Sciatic nerve (tissue), 2 donors: ENCODE results near the gene DHX32. TPM values are rescaled to one million over a fixed set of nuclear protein-coding genes. Genes with fewer than 3 reads are reported as not detected.
"Not testable (repeated sequence)": the region's sequence is repeated elsewhere in the genome, so short reads cannot be mapped to it uniquely, and the experiment has no call there.

Source experiments
- ATAC-seq: fragments of 200-7000 bp; cut with Tn5 transposase; one replicate; pipeline ENCODE4 v1.9.1; 2020; ENCODE audit warnings: mild to moderate bottlenecking, moderate library complexity
- DNase-seq: peaks from one replicate; pipeline ENCODE4 v3.0.0-alpha.2; 2020; ENCODE audit warnings: low spot score
- intact Hi-C: fragments of 100-400 bp; cut with DNase I; formaldehyde crosslinking; loops from one replicate; pipeline ENCODE4 v1.14.2; 2022
- total RNA-seq: library from RNA; stranded (reverse); fragmentation: NEBNext Ultra II Directional; extraction: Animal tissue kit (Norgen Biotek cat#: 25700); gene quantifications from one replicate; pipeline ENCODE4 v1.2.1, GENCODE V29; 2021
- donor health status: DM: no; HTN: no; CAD: no.
- donor health status: DM: no; HTN: no; CAD: no.

Gene DHX32
- total RNA-seq, 1 donor from 2014 or later, result 20.8 TPM

DNA sequence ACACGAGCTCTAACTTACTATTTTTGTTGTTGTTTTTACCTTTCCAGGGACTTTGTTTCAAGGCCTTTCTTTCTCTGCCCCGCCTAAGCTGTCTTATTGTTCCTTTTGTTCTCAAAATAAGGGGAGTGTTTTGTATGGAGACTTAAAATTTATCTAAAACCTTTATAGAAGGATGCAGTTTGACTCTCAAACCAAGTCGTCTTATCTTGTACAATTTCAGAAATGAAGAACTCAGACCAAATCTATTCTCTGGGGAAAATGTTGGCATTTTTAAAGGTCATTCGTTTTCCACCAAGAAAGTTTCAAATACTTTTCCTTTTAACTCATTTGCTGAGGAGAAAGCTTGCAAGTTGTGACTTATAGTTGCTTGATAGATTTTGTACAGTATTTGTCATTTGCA, 16.2 kb upstream of the DHX32 start:
- intact Hi-C loops, ATAC-seq, DNase-seq: not testable (repeated sequence)

DNA sequence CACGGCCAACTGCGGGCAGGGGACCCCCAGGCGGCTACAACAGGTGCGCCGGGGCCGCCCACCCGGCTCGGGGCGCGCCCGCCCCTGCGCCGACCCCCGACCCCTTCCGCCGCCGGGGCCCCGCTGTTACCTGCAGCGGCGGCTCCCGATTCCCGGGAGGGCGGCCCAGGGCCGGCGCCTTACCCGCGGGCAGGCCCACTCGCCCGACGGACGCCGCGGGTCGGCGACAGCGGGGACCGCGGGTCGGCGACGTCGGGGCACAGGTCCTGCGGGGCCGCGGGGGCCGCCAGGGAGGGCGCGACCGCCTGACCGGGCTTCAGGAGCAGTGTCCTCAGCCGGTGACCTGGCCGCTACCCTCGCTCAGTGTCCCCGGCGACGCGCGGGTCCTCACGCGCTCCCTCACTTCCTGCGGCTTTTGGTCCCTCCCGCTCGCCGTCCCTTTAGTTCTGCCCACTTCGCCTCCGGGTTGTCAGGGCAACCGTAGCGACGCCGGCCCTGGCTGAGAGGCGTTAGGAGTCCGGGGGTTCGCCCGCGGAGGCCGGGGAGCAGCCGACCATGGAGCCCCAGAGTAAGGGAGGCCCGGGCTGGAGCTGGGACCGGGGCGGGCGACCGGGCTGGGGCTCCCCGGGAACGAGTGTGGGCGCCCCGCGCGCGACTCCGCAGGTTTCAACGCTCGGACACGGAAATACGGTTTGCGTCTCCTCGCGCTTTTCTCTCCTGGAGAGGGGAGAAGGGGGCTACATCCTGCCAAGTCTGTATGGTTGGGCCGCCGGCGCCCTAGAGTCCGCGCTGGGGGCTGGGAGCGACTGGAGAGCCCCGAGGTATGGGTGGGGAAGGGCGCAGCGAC, 15.2 kb upstream of the DHX32 start, which contains the start of gene FANK1:
Gene FANK1, plus strand, starts transcription at position 477 of the 847 bp plus-strand sequence. Its CDS starts 79 bp downstream, at position 556.
- intact Hi-C loops, result not testable (repeated sequence)
- peak; percentile 95 for DNase-seq
- ATAC-seq, result peak; percentile 94

DNA sequence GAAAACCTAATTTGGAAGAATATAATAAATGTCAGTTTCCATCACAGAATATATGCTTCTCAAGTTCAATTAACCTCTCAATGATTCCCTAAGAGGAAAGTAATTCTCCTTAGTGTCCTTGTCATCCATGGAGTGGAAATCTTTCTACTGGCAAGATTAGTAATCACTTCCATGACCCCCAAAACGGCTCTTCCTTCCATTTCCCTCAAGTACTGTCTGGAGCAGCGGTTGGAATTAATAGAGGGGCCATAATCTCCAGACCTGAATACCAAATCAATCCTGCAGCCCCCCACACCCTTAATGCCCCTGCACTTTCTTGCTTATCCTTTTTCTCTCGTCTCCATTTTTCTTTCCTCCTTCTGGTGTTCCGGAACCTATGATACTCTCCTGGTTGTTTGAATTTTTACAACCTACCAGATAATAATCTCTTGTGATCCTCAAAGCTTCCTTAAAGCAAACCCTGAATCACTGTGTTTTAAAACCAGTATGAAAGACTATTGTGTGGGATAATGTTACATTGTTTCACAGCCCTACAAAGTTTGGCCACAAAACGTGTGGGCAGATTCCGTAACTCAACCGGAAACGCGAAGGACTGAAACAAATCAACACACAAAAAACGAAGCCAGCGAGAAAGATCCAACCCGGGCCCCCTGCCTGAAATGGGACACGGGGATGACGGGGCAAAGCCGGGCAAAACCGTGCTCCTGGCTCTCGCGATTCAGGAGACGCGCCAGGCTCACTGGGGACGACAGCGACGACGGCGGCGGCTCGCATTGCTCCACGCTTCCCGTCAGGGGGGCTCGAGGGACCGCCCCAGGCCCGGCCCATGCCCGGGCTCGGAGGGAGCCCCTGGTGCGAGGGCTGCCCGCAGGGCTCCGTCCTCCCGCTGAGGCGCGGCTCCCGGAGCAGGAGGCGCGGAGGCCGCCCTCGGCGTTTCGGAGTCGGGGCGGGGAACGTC, 14.3 kb upstream of the DHX32 start:
- intact Hi-C loops, result not testable (repeated sequence)
- ATAC-seq (peak; percentile 81), DNase-seq (peak; percentile 71)

DNA sequence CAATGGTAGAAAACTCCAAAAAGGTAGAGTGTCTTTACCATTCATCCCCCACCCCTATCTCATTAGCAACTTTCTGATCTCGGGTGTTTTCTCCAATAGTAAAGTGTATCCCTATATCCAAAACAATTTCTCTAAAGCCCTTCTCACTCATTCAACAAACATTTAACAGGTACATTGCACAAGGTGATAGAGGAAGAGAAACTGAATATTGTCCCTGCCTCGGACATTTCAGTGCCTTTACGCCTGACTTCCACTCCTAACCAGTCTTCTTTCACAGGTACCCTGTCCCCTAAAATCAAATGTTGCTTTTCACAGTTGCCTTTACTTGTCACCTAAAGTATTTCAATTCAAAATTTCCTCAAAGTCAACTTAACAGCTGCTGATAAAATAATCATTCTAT, 13.1 kb upstream of the DHX32 start:
- ATAC-seq, intact Hi-C loops, DNase-seq: not testable (repeated sequence)

DNA sequence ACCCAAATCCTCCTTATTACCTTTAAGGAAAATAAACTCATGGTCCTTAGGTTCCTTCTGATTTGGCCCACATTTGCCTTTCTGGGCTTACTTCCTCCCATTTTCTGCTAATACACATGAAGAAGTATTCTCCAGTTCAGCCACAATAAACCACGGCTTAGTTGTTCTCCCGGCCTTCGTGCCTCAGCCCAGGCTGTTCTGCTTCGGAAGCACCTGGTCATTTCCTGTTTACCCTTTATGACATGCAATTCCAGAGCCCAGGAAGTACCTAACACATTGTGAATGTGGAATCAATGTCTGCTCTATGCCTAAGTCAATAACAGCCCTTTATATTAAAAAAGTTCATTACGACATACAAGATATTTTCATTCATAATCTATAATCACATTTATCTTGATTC, 11.3 kb upstream of the DHX32 start:
- DNase-seq, intact Hi-C loops, ATAC-seq: not testable (repeated sequence)

GRCh38 chr10:125889441-125889840, 8.3 kb upstream of the DHX32 start:
- ATAC-seq, intact Hi-C loops, DNase-seq: not testable (repeated sequence)

DNA sequence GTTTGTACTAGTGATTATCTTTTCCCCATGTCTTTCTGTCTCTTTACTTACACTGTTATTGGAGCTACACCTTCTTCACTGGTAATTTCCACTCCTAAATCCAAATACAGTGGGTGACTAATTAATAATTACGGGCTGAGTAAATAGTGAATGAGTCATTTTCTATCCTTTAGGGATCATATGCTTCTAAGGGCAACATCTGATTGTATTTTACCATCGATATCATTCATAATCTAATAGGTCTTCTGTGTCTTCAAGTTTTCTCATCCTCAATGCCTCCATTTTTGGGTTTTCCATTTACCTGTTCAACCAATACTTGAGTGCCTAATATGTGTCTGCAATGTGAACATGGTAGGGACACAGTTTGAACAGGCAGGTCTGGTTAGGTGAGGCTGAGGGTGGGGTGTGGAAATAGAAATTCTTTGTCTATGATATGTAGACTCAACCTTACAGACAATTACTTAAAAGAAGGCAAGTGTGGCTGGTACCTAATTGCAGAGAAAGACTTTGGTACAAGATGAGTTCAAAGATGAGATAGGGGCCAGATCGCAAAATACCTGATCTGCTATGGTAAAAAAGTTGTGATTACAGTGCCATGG, 5.9 kb upstream of the DHX32 start:
- no peak for ATAC-seq
- DNase-seq, result no peak
- intact Hi-C loops, result no loop called here

DNA sequence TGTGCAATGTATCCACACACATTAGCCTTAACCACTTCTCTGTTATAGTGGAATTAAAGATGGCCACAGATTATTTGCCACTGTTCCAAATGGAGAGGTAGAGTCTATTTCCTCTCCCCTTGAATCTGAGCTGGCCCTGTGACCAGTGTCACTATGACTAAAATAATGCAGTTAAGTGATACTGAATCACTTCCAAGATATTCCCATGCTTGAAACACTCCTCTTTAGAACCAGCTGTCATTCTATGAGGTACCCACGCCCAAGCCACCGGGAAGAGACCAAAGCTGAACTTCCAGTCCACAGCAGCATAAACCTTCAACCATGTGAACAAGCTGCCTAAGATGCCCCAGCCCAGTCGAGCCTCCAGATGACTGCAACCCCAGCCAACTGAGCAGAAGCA, 2.1 kb upstream of the DHX32 start:
- no peak for ATAC-seq
- intact Hi-C loops, result no loop called here

DNA sequence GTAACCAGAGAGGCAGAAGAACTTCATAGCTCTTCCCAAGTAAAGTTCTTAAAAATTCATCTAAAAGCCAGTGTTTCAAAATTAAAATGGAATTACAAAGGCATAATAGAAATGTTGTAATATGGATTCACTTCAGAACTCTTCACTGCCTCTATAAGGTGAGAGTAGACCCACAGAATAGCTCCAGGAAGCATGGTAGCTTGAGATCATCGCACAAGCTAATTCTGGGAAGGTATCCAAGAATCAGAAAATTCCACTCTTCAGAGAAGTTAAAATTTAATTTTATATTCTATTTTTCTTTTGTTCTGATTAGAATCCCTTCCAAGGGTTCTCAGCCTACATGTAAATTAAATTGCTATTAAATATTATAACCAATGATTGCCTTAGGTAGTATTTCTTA, 1.5 kb upstream of the DHX32 start:
- DNase-seq, result no peak
- no peak for ATAC-seq
- intact Hi-C loops, result no loop called here

More for the DNA sequence above, 2.1 kb upstream of the DHX32 start:
- no peak for DNase-seq

GRCh38 chr10:125880719-125881118, 373 bp downstream of the DHX32 start:
- DNase-seq (no peak), ATAC-seq (no peak)
- intact Hi-C loops, result no loop called here

GRCh38 chr10:125878957-125879835, 1.9 kb downstream of the DHX32 start:
- no peak for DNase-seq
- ATAC-seq, result no peak

GRCh38 chr10:125871338-125871737, 9.8 kb downstream of the DHX32 start:
- ATAC-seq (no peak), DNase-seq (no peak)
- intact Hi-C loops, result no loop called here

More at GRCh38 chr10:125878957-125879835, 1.9 kb downstream of the DHX32 start:
- intact Hi-C loops, result no loop called here

- intact Hi-C loops, result no loop called here
- DNase-seq (no peak), ATAC-seq (no peak)
Measured at GRCh38 chr10:125868372-125868975, 12.6 kb downstream of the DHX32 start.

- ATAC-seq (no peak), DNase-seq (no peak)
- intact Hi-C loops, result no loop called here
Measured at GRCh38 chr10:125866421-125867029, 14.6 kb downstream of the DHX32 start.

DNA sequence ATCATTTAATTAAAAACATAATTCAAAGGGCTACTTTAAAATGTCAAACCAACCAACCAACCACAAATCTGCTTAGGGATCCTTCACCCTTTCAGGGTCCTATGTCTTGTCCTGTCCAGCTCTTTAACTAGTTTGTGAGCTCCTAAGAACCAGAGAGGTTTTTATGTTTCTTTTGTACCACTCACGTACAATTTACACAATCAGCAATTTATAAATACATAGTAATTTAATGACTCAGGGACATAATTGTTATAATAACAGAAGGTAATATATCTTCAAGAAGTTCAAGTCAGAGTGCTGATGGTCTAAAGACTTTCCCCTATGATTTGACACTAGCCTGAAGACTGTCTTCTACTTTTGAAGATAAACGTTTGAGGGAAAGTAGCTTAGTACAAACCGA, 16.0 kb downstream of the DHX32 start:
- DNase-seq (no peak), ATAC-seq (no peak)
- intact Hi-C loops, result no loop called here

DNA sequence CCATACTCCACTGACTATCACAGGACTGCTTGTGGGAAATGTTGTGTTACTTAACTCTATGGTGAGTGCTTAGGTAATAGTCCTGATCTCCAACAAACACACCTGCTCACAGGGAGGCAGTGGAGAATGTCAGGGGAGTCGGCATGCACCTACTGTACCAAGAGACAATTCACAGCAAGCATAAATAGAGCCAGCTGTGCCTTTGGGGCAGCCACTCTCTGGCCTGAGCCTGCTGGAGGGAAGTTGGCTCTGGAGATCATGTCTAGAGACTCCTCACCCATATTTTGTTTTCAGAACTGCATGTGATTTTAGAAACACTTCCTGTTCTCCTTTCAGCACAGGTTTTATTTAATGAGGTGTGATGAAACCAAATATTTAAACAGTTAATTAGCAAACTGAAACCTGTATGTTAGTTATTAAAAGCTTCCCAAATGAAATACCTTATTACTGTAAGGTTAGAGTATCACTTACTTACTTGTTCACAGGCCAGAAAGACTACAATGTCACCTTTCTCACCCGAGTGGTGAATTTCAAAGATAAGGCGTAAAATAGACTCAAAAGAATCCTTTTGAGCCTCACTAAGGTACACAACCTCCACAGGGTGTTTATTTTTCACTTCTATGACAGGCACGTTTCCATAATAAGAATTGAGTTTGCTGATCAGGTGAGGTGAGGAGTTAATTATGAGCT, 21.8 kb downstream of the DHX32 start:
- intact Hi-C loops, result no loop called here
- DNase-seq, result no peak
- ATAC-seq, result no peak

DNA sequence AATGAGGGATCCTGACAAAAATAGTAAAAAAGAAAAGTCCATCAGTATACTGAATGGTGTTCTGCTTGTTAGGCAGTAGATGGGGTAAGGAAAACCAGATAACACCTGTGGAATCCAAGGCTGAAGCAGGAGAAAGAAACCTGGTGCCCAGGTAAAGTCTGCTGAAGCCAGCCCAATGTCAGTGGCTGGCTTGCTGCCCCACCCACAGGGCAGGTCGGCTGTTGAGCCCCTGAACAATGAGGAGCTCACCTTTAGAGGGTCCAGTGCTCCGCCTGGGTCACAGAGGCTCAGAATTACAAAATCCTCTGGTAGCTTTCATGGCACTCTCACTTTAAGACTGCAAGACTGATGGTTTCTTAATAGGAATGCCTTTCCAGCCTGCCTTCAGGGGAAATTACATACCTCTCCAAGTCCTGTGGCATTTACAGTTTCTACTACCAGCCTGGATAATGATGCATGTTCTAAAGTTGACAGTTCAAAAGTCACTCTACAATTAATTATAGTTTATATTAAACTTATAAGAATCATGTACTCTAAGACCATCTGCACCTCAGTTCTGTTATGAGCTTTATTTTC, 23.8 kb downstream of the DHX32 start:
- DNase-seq (no peak), ATAC-seq (no peak)
- intact Hi-C loops, result no loop called here
